GM18861 (cell line): Measurements from ENCODE around the gene THSD8.

ENCODE experiments used
- ATAC-seq: cut with Tn5 transposase; IDR thresholded peaks from one replicate; pipeline ENCODE4 v1.9.1; 2021; ENCODE audit not compliant: unreplicated experiment

Gene THSD8

GRCh38 chr19:12779162-12779993 is 22.5 kb upstream of the THSD8 start:
- no peak for ATAC-seq

- no peak for ATAC-seq
These were observed 19.8 kb upstream of the THSD8 start for GRCh38 chr19:12782174-12782423.

- peak; percentile 18 for ATAC-seq
These were observed 19.2 kb upstream of the THSD8 start for GRCh38 chr19:12782424-12783290.

- ATAC-seq = no peak
These were observed 18.5 kb upstream of the THSD8 start for GRCh38 chr19:12783291-12783848.

GRCh38 chr19:12783849-12784393 is 17.9 kb upstream of the THSD8 start:
- no peak for ATAC-seq

GRCh38 chr19:12784394-12784870 is 17.4 kb upstream of the THSD8 start:
- no peak for ATAC-seq

- no peak for ATAC-seq
These were observed 16.9 kb upstream of the THSD8 start for GRCh38 chr19:12784871-12785430.

GRCh38 chr19:12785431-12786031 is 16.3 kb upstream of the THSD8 start:
- ATAC-seq = no peak

GRCh38 chr19:12786141-12786870 is 15.6 kb upstream of the THSD8 start:
- ATAC-seq = no peak

GRCh38 chr19:12786952-12787351 is 14.9 kb upstream of the THSD8 start:
- ATAC-seq = no peak

GRCh38 chr19:12787458-12787857 is 14.4 kb upstream of the THSD8 start:
- no peak for ATAC-seq

- no peak for ATAC-seq
These were observed 13.7 kb upstream of the THSD8 start for GRCh38 chr19:12788042-12788681.

- no peak for ATAC-seq
These were observed 13.2 kb upstream of the THSD8 start for GRCh38 chr19:12788682-12789097.

- ATAC-seq = no peak
These were observed 12.6 kb upstream of the THSD8 start for GRCh38 chr19:12789098-12789903.

- peak; percentile 30 for ATAC-seq
These were observed 11.8 kb upstream of the THSD8 start for GRCh38 chr19:12789904-12790619.

- no peak for ATAC-seq
These were observed 11.1 kb upstream of the THSD8 start for GRCh38 chr19:12790628-12791344.

GRCh38 chr19:12791345-12792050 is 10.4 kb upstream of the THSD8 start, which contains the start of gene JUNB:
JUNB (plus strand) TSS chr19:12791486; CDS start chr19:12791772, 286 bp downstream.
- ATAC-seq = peak; percentile 21
